GM12873 (cell line): ENCODE measurements around the gene EXO1.

ENCODE experiments used
- CTCF ChIP-seq: IDR thresholded peaks from 2 replicates; pipeline ENCODE4 v1.5.1; 2012; ENCODE audit warnings: low read depth, mild to moderate bottlenecking, moderate library complexity, low read length, control low read depth; ENCODE audit not compliant: insufficient read depth; ENCODE audit errors: missing control alignments

Gene EXO1

GRCh38 chr1:241918879-241919278 lies 70.9 kb downstream of the EXO1 start:
- no peak for TF ChIP-seq CTCF

DNA sequence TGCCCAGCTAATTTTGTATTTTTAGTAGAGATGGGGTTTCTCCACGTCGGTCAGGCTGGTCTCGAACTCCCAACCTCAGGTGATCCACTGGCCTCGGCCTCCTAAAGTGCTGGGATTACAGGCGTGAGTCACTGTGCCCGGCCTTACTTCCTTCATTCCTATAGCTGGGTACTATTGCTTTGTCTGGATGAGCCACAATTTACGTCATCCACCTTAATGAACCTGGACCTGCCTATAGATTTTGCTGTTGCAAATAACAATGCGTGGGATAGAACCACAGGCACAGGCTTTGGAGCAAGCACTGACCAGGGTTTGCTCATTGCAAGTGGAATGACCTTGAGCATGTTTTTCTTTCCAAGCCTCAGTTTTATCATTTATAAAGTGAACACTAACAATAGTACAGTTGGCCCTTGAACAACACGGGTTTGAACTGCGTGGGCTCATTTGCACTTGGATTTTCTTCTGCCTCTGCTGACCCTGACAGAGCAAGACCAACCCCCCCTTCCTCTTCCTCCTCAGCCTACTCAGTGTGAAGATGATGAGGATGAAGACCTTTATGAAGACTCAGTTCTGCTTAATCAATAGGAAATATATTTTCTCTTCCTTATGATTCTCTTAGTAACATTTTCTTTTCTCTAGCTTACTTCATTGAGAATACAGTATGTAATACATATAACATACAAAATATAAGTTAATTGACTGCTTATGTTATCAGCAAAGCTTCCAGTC lies 76.2 kb downstream of the EXO1 start:
- TF ChIP-seq CTCF: no peak

GRCh38 chr1:241926141-241926540 lies 78.1 kb downstream of the EXO1 start:
- TF ChIP-seq CTCF: no peak

- no peak for TF ChIP-seq CTCF
Measured at GRCh38 chr1:241927321-241927720, 79.3 kb downstream of the EXO1 start.

GRCh38 chr1:241932845-241933244 lies 84.8 kb downstream of the EXO1 start:
- TF ChIP-seq CTCF: no peak

DNA sequence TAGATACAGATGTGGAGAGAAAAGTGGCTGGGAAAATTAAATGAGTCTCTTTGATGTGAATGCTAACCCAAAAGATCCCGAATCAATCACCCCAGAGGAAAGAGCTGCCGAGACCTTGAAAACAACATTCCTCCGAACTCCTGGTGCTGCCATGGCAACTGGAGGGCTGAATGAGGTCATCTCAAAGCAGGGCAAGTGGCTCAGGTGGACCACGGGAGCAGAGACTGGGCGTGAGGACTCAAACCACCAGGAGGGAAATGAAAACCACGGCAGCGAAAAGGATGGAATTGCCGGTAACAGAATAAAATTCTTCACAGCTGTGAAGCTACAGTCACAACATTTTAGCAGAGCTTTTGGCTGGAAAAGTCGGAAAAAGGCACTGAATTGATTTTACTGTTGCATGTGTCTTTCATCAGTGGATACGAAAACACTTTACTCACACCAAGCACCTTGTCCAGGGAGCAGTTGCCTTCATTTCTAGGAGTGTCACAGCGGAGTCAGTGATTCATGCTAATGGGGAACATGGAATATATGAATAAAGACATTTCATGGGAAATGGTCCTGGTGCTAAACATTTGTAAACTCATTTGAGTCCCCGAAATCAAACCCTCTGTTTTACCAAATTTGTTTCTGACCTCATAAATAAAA lies 86.3 kb downstream of the EXO1 start:
- no peak for TF ChIP-seq CTCF

DNA sequence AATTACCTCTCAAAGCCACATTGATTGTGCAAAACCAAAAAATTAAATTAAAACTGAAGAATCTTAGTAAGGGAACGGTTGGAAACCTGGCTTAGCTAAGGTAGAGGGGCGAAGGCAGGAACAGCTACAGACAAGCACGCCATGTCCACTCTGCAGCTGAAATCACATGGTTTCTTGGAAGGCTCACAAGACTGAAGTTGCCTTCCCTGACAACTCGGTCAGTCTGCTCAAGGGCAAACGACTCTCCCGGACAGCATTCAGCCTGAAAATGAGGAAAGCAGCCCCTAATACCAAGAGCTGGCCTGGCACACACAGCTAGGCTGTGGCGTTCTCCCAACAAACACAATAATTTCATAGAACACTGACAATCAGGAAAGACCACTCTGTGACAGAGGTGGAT lies 86.9 kb downstream of the EXO1 start:
- no peak for TF ChIP-seq CTCF
